Skeletal muscle tissue (tissue), 4 donors: ENCODE measurements around the gene COL23A1. TPM values are rescaled to one million over a fixed set of nuclear protein-coding genes. Genes with fewer than 3 reads are reported as not detected.

Experiments used
- H3K27ac ChIP-seq: one replicate; pipeline ENCODE4 v1.7.0; 2013; ENCODE audit warnings: mild to moderate bottlenecking, low read depth, low read length, inconsistent platforms
- H3K27me3 ChIP-seq, 3 donors: one replicate each; pipeline ENCODE4 v1.7.0; 2013; ENCODE audit warnings: low read length in 3 of 3; ENCODE audit not compliant: control insufficient read depth in 3 of 3, insufficient read depth in 3 of 3
- H3K36me3 ChIP-seq, 3 donors: one replicate each; pipeline ENCODE4 v1.7.0; 2013; ENCODE audit warnings: low read length in 3 of 3; ENCODE audit not compliant: control insufficient read depth in 3 of 3, insufficient read depth in 3 of 3
- H3K4me1 ChIP-seq, 3 donors: one replicate each; pipeline ENCODE4 v1.7.0; 2013; ENCODE audit warnings: low read length in 3 of 3, mild to moderate bottlenecking in 3 of 3; ENCODE audit not compliant: control insufficient read depth in 3 of 3, insufficient read depth in 3 of 3
- H3K4me3 ChIP-seq, 3 donors: one replicate each; pipeline ENCODE4 v1.7.0; 2013; ENCODE audit warnings: low read length in 3 of 3
- H3K9ac ChIP-seq, 3 donors: one replicate each; pipeline ENCODE4 v1.7.0; 2013; ENCODE audit warnings: low read length in 3 of 3, mild to moderate bottlenecking in 3 of 3, moderate library complexity in 2 of 3, low read depth in 1 of 3
- H3K9me3 ChIP-seq, 3 donors: one replicate each; pipeline ENCODE4 v1.7.0; 2013; ENCODE audit warnings: low read length in 3 of 3; ENCODE audit not compliant: control insufficient read depth in 3 of 3
- total RNA-seq: library from RNA; depleted of rRNA; stranded (reverse); fragments of >200 nt; gene quantifications from one replicate; pipeline ENCODE4 v1.2.3, GENCODE V29; 2014
- donor health status: Osteomylitis.

COL23A1 gene
- total RNA-seq, 1 donor from 2014 or later: 0.52 TPM

DNA sequence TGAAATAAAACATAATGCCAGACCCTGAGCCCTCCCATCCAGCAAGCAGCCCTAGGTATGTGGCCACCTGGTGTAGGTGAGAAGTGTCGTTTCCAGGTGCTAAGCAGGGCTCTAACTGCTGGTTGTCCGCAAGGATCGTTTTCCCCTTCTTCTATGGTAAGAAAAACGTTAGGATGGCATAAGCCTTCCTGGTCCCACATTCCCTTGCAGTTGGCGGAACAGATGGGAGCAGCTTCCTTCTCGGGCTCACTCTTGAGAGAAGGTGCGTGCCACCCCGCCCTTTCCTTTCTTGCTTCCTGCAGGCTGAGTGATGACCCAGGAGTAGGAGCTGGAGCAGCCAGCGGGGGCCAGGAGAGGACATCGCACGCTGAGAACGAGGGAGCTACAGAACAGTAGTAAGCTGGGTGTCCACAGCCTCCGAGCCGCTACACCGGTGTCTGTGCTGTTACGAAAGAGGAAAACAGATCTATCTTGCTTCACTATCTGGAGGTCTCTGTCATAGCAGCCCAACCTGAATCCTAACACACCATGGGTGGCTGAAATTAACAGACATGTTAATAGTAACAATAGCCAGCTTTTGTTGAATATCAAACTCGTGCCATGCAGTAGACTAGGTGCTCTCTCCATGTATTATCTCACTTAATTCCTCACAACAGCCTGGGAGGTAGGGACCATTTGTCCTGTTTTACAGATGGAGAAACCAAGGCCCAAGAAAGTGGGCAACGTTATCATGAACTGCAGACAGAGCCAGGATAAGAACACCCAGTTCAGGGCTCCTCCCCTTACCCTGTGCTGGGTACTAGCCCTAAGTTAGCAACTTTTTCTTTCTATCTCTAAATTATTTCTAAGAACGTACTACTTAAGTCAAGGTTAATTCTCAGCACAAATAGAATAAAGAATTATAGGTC is 139.8 kb downstream of the COL23A1 start:
- H3K36me3 ChIP-seq: no peaks in the 10 kb centered on the region

DNA sequence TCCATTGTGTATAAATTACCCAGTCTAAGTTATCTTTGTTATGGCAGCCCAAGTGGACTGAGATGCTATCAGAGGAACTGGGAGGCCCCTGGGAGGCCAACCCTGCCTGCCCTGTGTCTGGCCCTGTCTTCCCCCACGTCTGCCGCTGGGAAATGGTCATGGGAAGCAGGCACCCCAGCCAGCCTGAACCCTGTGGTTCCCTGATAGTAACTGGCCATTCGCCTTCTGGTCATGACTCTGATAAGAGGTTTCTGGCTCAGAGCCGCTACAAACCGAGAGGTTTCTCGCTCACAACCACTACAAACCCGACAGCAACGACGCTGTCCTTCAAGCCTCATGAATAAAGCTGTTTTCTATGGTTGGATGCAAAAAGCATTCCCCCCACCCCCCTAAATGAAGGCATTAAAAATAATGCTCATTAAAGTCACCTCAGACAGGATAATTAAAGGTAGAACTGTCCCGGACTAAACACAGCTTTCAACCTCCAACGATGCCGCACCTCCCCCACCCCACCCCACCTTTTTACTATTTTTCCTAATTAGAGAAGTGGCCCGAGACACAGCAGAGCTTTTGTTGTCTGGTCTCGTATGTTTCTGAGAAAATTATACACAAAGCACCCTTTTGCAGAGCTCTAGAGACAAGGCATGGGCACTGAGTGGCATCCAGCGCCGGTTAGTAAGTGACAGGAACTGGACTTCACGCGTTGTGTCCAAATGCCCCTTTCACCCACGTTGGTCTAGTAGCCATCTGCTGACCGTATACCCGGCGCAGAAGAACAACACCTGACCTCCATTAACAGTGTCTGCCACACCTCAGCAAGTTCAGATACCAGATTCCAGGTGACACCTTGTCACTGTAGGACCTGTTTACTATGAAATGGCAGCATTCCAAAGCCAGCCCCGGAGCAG is 140.8 kb downstream of the COL23A1 start:
- Histone ChIP-seq H3K36me3 (no peaks in the 10 kb centered on the region), H3K27ac (no peak overlapping the region), H3K4me3 (no peak overlapping the region), H3K4me1 (no peaks in the 10 kb centered on the region), H3K9me3 (no peaks in the 10 kb centered on the region), H3K9ac (no peak overlapping the region), H3K27me3 (peaks cover 0 to 7% (median 5%) of the 10 kb centered on the region in 3 donors)

More for the DNA sequence above, 139.8 kb downstream of the COL23A1 start:
- Histone ChIP-seq H3K4me3 (no peak overlapping the region), H3K27me3 (peaks cover 0 to 7% (median 5%) of the 10 kb centered on the region in 3 donors), H3K9ac (no peak overlapping the region), H3K27ac (no peak overlapping the region), H3K4me1 (no peaks in the 10 kb centered on the region), H3K9me3 (no peaks in the 10 kb centered on the region)

DNA sequence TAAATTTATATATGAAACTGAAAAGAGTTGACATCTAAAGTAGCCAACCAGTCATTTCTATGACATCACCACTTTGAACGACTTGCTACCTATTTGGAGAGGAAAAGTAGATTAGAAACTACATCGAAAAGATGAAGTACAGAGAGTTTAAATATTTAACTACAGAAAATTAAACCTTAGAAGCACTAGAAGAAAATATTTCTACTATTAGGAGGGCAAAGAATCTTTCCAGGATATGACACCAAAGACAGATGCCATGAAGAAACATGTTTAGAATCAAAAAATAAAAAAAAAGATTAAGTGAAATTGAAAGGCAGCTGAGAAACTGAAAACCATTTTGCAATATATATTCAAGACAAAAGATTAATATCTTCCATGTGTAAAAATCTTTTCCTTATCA is 144.7 kb downstream of the COL23A1 start:
- no peak overlapping the region for H3K9ac ChIP-seq
- H3K9me3 ChIP-seq: no peaks in the 10 kb centered on the region
- H3K36me3 ChIP-seq: no peaks in the 10 kb centered on the region
- H3K4me1 ChIP-seq: no peaks in the 10 kb centered on the region
- H3K4me3 ChIP-seq: no peak overlapping the region
- peaks cover 4 to 7% (median 7%) of the 10 kb centered on the region in 3 donors for H3K27me3 ChIP-seq
- no peak overlapping the region for H3K27ac ChIP-seq

DNA sequence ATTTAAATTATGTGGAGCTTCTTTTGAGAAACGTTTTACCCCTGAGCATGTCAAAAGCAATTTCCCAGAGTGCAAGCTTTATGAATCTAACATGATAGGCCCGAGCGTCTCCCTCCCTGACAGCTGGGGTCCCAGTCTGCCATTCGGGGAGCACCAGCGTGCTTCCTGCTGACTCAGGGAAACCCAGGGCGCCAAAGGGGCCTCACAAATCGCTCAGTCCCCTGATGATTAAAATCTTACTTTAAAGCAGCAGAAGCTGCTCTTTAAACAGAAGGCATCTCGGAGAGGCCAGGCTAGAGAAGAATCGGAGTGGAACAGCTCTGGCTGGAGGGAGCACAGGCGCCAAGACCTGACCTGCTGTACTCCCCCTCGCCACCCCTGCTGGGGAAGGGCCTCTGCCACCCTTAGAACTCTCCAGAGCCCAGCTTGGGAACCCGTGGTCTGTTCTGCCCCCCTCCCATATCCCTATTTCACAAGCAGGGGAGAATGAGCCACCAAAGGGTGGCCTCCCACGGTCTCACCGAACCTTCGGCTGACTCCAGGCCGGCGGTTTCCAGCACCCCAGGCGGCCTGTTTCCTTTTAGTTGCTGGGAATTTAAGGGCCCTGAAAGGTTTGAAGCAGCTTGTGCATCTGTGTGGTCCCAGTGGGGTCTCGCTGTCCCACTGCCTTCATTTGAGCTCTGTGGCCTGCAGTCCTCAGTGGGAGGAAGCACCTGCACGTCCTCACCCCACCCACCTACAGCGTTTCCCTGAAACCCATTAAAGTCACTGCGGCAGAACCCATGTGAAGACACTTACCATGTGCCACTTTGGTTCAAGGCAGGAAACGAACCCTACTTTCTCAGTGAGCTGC is 147.6 kb downstream of the COL23A1 start:
- Histone ChIP-seq H3K36me3 (no peaks in the 10 kb centered on the region), H3K27me3 (peaks cover 0 to 10% (median 7%) of the 10 kb centered on the region in 3 donors), H3K9ac (no peak overlapping the region)

DNA sequence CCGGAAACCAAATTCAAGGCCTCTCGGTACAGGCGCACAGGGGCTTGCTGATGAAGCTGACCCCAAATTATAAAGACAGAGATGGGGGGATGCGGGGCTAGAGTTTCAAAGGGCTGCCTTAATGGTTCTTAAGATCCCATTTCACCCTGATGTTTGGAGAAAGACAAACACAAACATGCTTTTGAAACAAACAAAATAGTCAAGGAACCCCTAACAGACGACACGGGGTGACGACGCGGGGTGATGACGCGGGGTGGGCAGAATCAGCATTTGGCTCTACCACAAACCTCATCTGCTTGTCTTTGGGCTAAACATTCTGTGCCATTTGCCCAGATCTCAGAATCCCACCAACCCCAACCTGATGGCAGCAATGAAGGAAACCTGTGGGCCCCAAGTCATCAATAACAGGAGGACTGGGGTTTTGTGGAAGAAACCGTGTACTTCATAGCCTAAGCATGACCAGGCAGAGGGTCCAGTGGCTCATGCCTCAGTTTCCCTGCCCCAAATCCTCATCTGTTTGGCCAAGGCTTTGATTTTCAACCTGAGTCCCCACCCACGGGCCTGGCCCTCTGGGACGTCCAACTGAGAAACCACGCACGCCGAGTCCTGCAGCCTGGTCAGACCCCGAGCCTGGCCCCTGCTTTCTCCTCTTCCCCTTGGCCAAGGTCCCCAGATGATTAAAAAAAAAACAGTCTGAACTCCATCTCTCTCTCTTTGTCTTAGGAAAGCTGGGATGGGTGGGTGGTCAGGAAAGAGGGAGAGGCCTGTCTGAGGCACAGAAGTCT is 148.5 kb downstream of the COL23A1 start:
- no peaks in the 10 kb centered on the region for H3K9me3 ChIP-seq
- H3K27me3 ChIP-seq: peaks cover 0 to 10% (median 7%) of the 10 kb centered on the region in 3 donors
- no peak overlapping the region for H3K27ac ChIP-seq
- H3K4me3 ChIP-seq: no peak overlapping the region
- H3K4me1 ChIP-seq: no peaks in the 10 kb centered on the region
- H3K9ac ChIP-seq: no peak overlapping the region
- no peaks in the 10 kb centered on the region for H3K36me3 ChIP-seq

More for the DNA sequence above, 147.6 kb downstream of the COL23A1 start:
- Histone ChIP-seq H3K4me1 (no peaks in the 10 kb centered on the region), H3K4me3 (no peak overlapping the region), H3K9me3 (no peaks in the 10 kb centered on the region), H3K27ac (no peak overlapping the region)

DNA sequence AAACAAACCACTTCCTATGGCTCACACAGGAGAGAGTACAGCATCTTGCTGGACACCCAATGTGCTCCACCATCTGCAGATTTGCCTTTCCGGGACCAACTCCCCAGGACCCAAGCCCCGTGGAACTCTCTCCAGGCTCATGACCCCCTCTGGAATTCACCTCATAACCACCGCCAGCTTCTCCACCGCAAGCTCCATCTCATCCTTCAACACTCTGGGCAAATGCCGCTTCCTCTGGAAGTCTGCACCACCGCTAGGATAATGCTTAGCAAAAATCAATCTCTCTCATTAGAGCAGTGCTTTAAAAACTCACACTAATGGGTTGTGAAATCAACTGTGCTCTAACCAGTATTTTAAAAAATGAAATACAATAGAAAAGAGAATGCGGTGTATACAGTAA is 150.0 kb downstream of the COL23A1 start:
- H3K27ac ChIP-seq: no peak overlapping the region
- H3K4me3 ChIP-seq: no peak overlapping the region
- H3K27me3 ChIP-seq: peaks cover 2 to 10% (median 7%) of the 10 kb centered on the region in 3 donors
- H3K9ac ChIP-seq: no peak overlapping the region
- no peaks in the 10 kb centered on the region for H3K36me3 ChIP-seq
- H3K4me1 ChIP-seq: peaks cover 0 to 3% (median 2%) of the 10 kb centered on the region in 3 donors
- no peaks in the 10 kb centered on the region for H3K9me3 ChIP-seq

DNA sequence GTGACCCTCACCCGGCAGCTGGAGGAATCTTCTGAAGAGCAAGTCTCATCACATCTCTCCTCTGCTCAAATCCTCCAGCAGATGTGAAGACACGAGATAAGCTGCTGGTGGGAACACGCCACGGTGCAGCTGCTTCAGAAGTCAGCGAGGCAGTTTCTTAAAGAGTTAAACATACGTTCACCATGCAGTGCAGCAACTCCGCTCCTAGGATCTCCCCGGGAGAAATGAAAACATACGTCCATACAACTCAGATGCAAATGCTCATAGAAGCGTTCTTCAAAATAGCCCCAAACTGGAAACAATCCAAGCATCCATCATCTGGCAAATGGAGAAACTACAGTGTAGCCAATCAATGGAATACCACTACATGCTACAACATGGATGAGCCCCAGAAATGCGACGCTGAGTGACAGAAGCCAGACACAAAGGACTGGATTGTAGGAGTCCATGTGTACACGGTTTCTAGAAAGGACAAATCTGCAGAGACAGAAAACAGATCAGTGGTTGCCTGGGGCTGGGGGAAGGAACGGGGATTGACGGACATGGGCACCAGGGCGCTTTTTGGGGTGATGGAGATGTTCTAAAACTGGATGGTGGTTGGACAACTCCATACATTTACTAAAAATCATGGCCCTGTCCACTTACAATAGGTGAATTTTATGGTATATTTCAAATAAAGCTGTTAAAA is 150.6 kb downstream of the COL23A1 start:
- H3K4me1 ChIP-seq: peaks cover 2 to 8% (median 4%) of the 10 kb centered on the region in 3 donors
- H3K9ac ChIP-seq: no peak overlapping the region
- no peaks in the 10 kb centered on the region for H3K36me3 ChIP-seq
- no peaks in the 10 kb centered on the region for H3K9me3 ChIP-seq
- peaks cover 2 to 10% (median 7%) of the 10 kb centered on the region in 3 donors for H3K27me3 ChIP-seq
- no peak overlapping the region for H3K4me3 ChIP-seq
- H3K27ac ChIP-seq: no peak overlapping the region

DNA sequence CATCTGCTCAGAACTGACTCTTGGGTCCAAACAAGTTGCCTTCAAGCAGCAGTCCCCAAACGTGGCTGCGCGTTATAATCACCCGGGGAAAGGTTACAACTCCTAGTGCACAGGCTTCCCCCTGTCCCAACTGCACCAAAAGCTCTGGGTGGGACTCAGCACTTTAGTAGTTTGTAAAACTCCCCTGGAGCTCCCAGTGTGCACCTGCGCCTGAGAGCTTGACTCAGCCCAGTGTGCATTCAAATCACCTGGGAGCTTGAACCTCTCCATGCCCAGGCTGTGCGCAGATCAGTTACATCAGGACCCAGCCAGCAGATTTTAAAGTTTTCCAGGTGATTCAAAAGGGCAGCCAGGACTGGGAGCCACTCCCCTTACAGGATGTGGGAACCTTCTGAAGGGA is 151.4 kb downstream of the COL23A1 start:
- Histone ChIP-seq H3K9ac (no peak overlapping the region), H3K36me3 (no peaks in the 10 kb centered on the region), H3K27me3 (peaks cover 2 to 10% (median 7%) of the 10 kb centered on the region in 3 donors), H3K4me1 (peaks cover 3 to 14% (median 11%) of the 10 kb centered on the region in 3 donors), H3K4me3 (no peak overlapping the region), H3K27ac (no peak overlapping the region), H3K9me3 (no peaks in the 10 kb centered on the region)
